Measurements from ENCODE around the gene KCNAB3. TPM values are rescaled to one million over a fixed set of nuclear protein-coding genes. Genes with fewer than 3 reads are reported as not detected.

The KCNAB3 gene
- total and polyA plus RNA-seq, 7 experiments from 2014 or later = 0.10 to 18.0 (median 11.8) TPM

GRCh38 chr17:7944326-7944725, 14.7 kb upstream of the KCNAB3 start:
- Mint-ChIP-seq H3K27me3 (no peaks in the 10 kb centered on the region), H3K9me3 (no peaks in the 10 kb centered on the region), H3K4me3 (no peak overlapping the region), H3K27ac (no peak overlapping the region), H3K36me3 (peaks cover 18 to 68% (median 37%) of the 10 kb centered on the region in 5 donors), H3K4me1 (peaks cover 0 to 4% (median 0%) of the 10 kb centered on the region in 7 donors)
- intact Hi-C loops (cut with micrococcal nuclease) = no loop called here
- CTCF ChIA-PET = interaction anchor here (0.7 to 1.2 kb wide), 3 partner anchors 12 to 79 kb away, joined by 3 to 4 read pairs (median 3); partner anchors contain the start of gene CNTROB
- Histone ChIP-seq H3K27ac (ENCODE audit: low read depth, low read length) (no peak overlapping the region), H3K9me3 (ENCODE audit: control insufficient read depth in 2 of 3, low read length in 3 of 3) (no peaks in the 10 kb centered on the region), H3K36me3 (ENCODE audit: control insufficient read depth in 2 of 3, insufficient read depth in 3 of 3, low read length in 3 of 3) (peaks cover 4 to 76% (median 4%) of the 10 kb centered on the region in 3 experiments), H3K4me3 (ENCODE audit: low read length) (no peak overlapping the region), H3K27me3 (ENCODE audit: control insufficient read depth in 2 of 2, insufficient read depth in 2 of 2, low read length in 2 of 2) (no peaks in the 10 kb centered on the region), H3K4me1 (ENCODE audit: control insufficient read depth in 2 of 2, insufficient read depth in 2 of 2, low read length in 2 of 2) (no peaks in the 10 kb centered on the region)
- no peak for ATAC-seq
- POLR2A ChIA-PET = interaction anchor here (1.2 to 1.6 kb wide), 2 partner anchors 9 to 16 kb away, joined by 4 read pairs; no protein-coding TSS in a partner anchor
- no peak for DNase-seq

- ChIA-PET CTCF (interaction anchor here (0.6 to 0.8 kb wide), 3 partner anchors 43 to 365 kb away, joined by 3 to 4 read pairs (median 3); partner anchors contain the start of gene WRAP53), POLR2A (no interaction called here)
- H3K36me3 ChIP-seq (ENCODE audit: control insufficient read depth in 2 of 3, insufficient read depth in 3 of 3, low read length in 3 of 3) = peaks cover 4 to 71% (median 4%) of the 10 kb centered on the region in 3 experiments
These were observed 13.6 kb upstream of the KCNAB3 start for GRCh38 chr17:7943291-7943690.

GRCh38 chr17:7940743-7941142, 11.1 kb upstream of the KCNAB3 start:
- no peaks in the 10 kb centered on the region for H3K27me3 Mint-ChIP-seq
- H3K27ac ChIP-seq (ENCODE audit: low read depth, low read length) = no peak overlapping the region
- no peaks in the 10 kb centered on the region for H3K4me1 ChIP-seq (ENCODE audit: control insufficient read depth in 2 of 2, insufficient read depth in 2 of 2, low read length in 2 of 2)
- DNase-seq = no peak
- H3K27ac Mint-ChIP-seq = no peak overlapping the region
- POLR2A ChIA-PET = interaction anchor here (1.0 to 1.3 kb wide), 2 partner anchors 11 to 17 kb away, joined by 3 to 4 read pairs; no protein-coding TSS in a partner anchor
- H3K9me3 Mint-ChIP-seq = no peaks in the 10 kb centered on the region
- no peak for ATAC-seq
- peaks cover 0 to 69% (median 4%) of the 10 kb centered on the region in 3 experiments for H3K36me3 ChIP-seq (ENCODE audit: control insufficient read depth in 2 of 3, insufficient read depth in 3 of 3, low read length in 3 of 3)
- H3K4me1 Mint-ChIP-seq = peaks cover 0 to 7% (median 4%) of the 10 kb centered on the region in 7 donors
- intact Hi-C loops (cut with micrococcal nuclease) = no loop called here
- H3K36me3 Mint-ChIP-seq = peaks cover 8 to 55% (median 26%) of the 10 kb centered on the region in 5 donors
- no peaks in the 10 kb centered on the region for H3K27me3 ChIP-seq (ENCODE audit: control insufficient read depth in 2 of 2, insufficient read depth in 2 of 2, low read length in 2 of 2)
- no peaks in the 10 kb centered on the region for H3K9me3 ChIP-seq (ENCODE audit: control insufficient read depth in 2 of 3, low read length in 3 of 3)
- no peak overlapping the region for H3K4me3 ChIP-seq (ENCODE audit: low read length)
- H3K4me3 Mint-ChIP-seq = no peak overlapping the region
- CTCF ChIA-PET = interaction anchor here (1.3 kb wide), 1 partner anchor 48 kb away, joined by 5 read pairs; no protein-coding TSS in a partner anchor

More at GRCh38 chr17:7943291-7943690, 13.6 kb upstream of the KCNAB3 start:
- H3K9me3 Mint-ChIP-seq = no peaks in the 10 kb centered on the region
- ATAC-seq (no peak), DNase-seq (no peak)
- H3K27me3 Mint-ChIP-seq = no peaks in the 10 kb centered on the region
- no peak overlapping the region for H3K4me3 Mint-ChIP-seq
- Histone ChIP-seq H3K27me3 (ENCODE audit: control insufficient read depth in 2 of 2, insufficient read depth in 2 of 2, low read length in 2 of 2) (no peaks in the 10 kb centered on the region), H3K9me3 (ENCODE audit: control insufficient read depth in 2 of 3, low read length in 3 of 3) (no peaks in the 10 kb centered on the region), H3K4me1 (ENCODE audit: control insufficient read depth in 2 of 2, insufficient read depth in 2 of 2, low read length in 2 of 2) (no peaks in the 10 kb centered on the region), H3K27ac (ENCODE audit: low read depth, low read length) (no peak overlapping the region), H3K4me3 (ENCODE audit: low read length) (no peak overlapping the region)
- H3K4me1 Mint-ChIP-seq = peaks cover 0 to 5% (median 0%) of the 10 kb centered on the region in 7 donors
- no peak overlapping the region for H3K27ac Mint-ChIP-seq
- H3K36me3 Mint-ChIP-seq = peaks cover 11 to 61% (median 36%) of the 10 kb centered on the region in 5 donors
- intact Hi-C loops (cut with micrococcal nuclease) = no loop called here

- DNase-seq (no peak), ATAC-seq (no peak)
- no peak overlapping the region for H3K27ac ChIP-seq (ENCODE audit: low read depth, low read length)
- Mint-ChIP-seq H3K4me3 (no peak overlapping the region), H3K27ac (no peak overlapping the region), H3K9me3 (no peaks in the 10 kb centered on the region), H3K4me1 (peaks cover 0 to 12% (median 5%) of the 10 kb centered on the region in 7 donors), H3K36me3 (peaks cover 8 to 52% (median 26%) of the 10 kb centered on the region in 5 donors), H3K27me3 (no peaks in the 10 kb centered on the region)
- H3K27me3 ChIP-seq (ENCODE audit: control insufficient read depth in 2 of 2, insufficient read depth in 2 of 2, low read length in 2 of 2) = no peaks in the 10 kb centered on the region
- intact Hi-C loops (cut with micrococcal nuclease) = no loop called here
- no peak overlapping the region for H3K4me3 ChIP-seq (ENCODE audit: low read length)
- ChIA-PET CTCF (interaction anchor here (1.3 kb wide), 1 partner anchor 48 kb away, joined by 5 read pairs; no protein-coding TSS in a partner anchor), POLR2A (interaction anchor here (1.3 kb wide), 1 partner anchor 12 kb away, joined by 4 read pairs; no protein-coding TSS in a partner anchor)
- peaks cover 0 to 67% (median 4%) of the 10 kb centered on the region in 3 experiments for H3K36me3 ChIP-seq (ENCODE audit: control insufficient read depth in 2 of 3, insufficient read depth in 3 of 3, low read length in 3 of 3)
- no peaks in the 10 kb centered on the region for H3K4me1 ChIP-seq (ENCODE audit: control insufficient read depth in 2 of 2, insufficient read depth in 2 of 2, low read length in 2 of 2)
- no peaks in the 10 kb centered on the region for H3K9me3 ChIP-seq (ENCODE audit: control insufficient read depth in 2 of 3, low read length in 3 of 3)
These were observed 10.4 kb upstream of the KCNAB3 start for GRCh38 chr17:7940034-7940433.

- Histone ChIP-seq H3K4me1 (ENCODE audit: control insufficient read depth in 2 of 2, insufficient read depth in 2 of 2, low read length in 2 of 2) (peaks cover 18 to 24% of the 10 kb centered on the region in 2 donors), H3K27me3 (ENCODE audit: control insufficient read depth in 2 of 2, insufficient read depth in 2 of 2, low read length in 2 of 2) (no peaks in the 10 kb centered on the region), H3K4me3 (ENCODE audit: low read length) (no peak overlapping the region), H3K27ac (ENCODE audit: low read depth, low read length) (no peak overlapping the region), H3K36me3 (ENCODE audit: control insufficient read depth in 2 of 3, insufficient read depth in 3 of 3, low read length in 3 of 3) (peaks cover 0 to 47% (median 4%) of the 10 kb centered on the region in 3 experiments), H3K9me3 (ENCODE audit: control insufficient read depth in 2 of 3, low read length in 3 of 3) (no peaks in the 10 kb centered on the region)
- no peak for DNase-seq
- Mint-ChIP-seq H3K4me1 (peaks cover 26 to 50% (median 42%) of the 10 kb centered on the region in 7 donors), H3K27ac (no peak overlapping the region), H3K27me3 (no peaks in the 10 kb centered on the region), H3K36me3 (peaks cover 8 to 40% (median 22%) of the 10 kb centered on the region in 5 donors), H3K4me3 (no peak overlapping the region), H3K9me3 (peaks cover 0 to 3% (median 0%) of the 10 kb centered on the region in 11 donors)
- ATAC-seq = no peak
- POLR2A ChIA-PET = interaction anchor here (1.6 kb wide), 1 partner anchor 8 kb away, joined by 4 read pairs; no protein-coding TSS in a partner anchor
- CTCF ChIA-PET = interaction anchor here (0.6 to 1.0 kb wide), 3 partner anchors 53 to 135 kb away, joined by 3 read pairs; no protein-coding TSS in a partner anchor
- intact Hi-C loops (cut with micrococcal nuclease) = loop anchor here in 1 of 2 donors (10.0 kb wide), 2 partner anchors 251 to 499 kb away; partner anchors contain the start of genes NDEL1, TP53 and WRAP53
These were observed 6.2 kb upstream of the KCNAB3 start for GRCh38 chr17:7935859-7936258.

- peak overlapping the region; percentile 66 for H3K4me3 ChIP-seq (ENCODE audit: low read length)
- peaks cover 0 to 26% (median 0%) of the 10 kb centered on the region in 3 experiments for H3K36me3 ChIP-seq (ENCODE audit: control insufficient read depth in 2 of 3, insufficient read depth in 3 of 3, low read length in 3 of 3)
- H3K36me3 Mint-ChIP-seq = peaks cover 0 to 23% (median 11%) of the 10 kb centered on the region in 5 donors
- intact Hi-C loops (cut with micrococcal nuclease) = loop anchor here (1.0 to 10.0 kb wide), 12 partner anchors 11 to 502 kb away; partner anchors contain the start of genes NAA38 (in 2 of the 2), CHD3 (in 1 of the 2), KDM6B (in 1 of the 2) and NDEL1 (in 1 of the 2)
- ChIA-PET CTCF (interaction anchor here (0.5 to 3.3 kb wide), 12 partner anchors 9 to 332 kb away, joined by 3 to 22 read pairs (median 4); partner anchors contain the start of genes CYB5D1 and NAA38), POLR2A (interaction anchor here (0.5 to 4.9 kb wide), 14 partner anchors 10 to 1019 kb away, joined by 3 to 74 read pairs (median 4); partner anchors contain the start of genes CYB5D1, NAA38, RNF227 and TP53)
- peak overlapping the region; percentile 95 to 100 (median 96) for H3K4me3 Mint-ChIP-seq
- H3K27me3 ChIP-seq (ENCODE audit: control insufficient read depth in 2 of 2, insufficient read depth in 2 of 2, low read length in 2 of 2) = no peaks in the 10 kb centered on the region
- H3K9me3 ChIP-seq (ENCODE audit: control insufficient read depth in 2 of 3, low read length in 3 of 3) = no peaks in the 10 kb centered on the region
- H3K4me1 Mint-ChIP-seq = peaks cover 31 to 62% (median 53%) of the 10 kb centered on the region in 7 donors
- ATAC-seq (no peak), DNase-seq (peak in 1 of 9 donors; percentile 10)
- H3K27me3 Mint-ChIP-seq = no peaks in the 10 kb centered on the region
- H3K4me1 ChIP-seq (ENCODE audit: control insufficient read depth in 2 of 2, insufficient read depth in 2 of 2, low read length in 2 of 2) = peaks cover 20 to 28% of the 10 kb centered on the region in 2 donors
- H3K27ac Mint-ChIP-seq = peak overlapping the region; percentile 82 to 99 (median 96)
- H3K27ac ChIP-seq (ENCODE audit: low read depth, low read length) = peak overlapping the region; percentile 88
- peaks cover 0 to 3% (median 0%) of the 10 kb centered on the region in 11 donors for H3K9me3 Mint-ChIP-seq
These were observed 3.3 kb upstream of the KCNAB3 start for GRCh38 chr17:7932949-7933348.

Measured in naive thymus-derived CD4-positive, alpha-beta T cell (primary cell).